HG02759 (cell line): ENCODE results near the gene OTULINL.
A peak's percentile ranks its signal among the peaks of the same experiment; 100 is the strongest.

Experiments
- ATAC-seq: cut with Tn5 transposase; IDR thresholded peaks from one replicate; pipeline ENCODE4 v1.9.1; 2021; ENCODE audit warnings: mild to moderate bottlenecking, moderate library complexity; ENCODE audit not compliant: unreplicated experiment

The OTULINL gene

DNA sequence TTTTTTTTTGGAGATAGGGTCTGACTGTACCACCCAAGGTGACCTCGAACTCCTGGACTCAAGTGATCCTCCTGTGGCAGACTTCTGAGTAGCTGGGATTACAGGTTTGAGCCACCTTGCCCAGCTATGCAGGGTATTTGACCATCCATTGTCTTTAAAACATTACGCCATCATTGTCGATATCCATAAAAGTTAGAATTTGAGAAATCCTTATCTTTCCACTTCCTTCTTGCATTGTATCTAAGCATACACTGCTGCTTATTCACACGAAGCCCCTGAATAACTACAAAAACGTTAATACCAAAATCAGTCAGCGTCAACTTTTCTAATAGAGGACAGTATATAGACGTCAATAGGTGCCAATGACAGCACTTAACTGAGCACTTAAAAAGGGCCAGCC, 5.4 kb upstream of the OTULINL start:
- no peak for ATAC-seq

- no peak for ATAC-seq
Measured at GRCh38 chr5:14577079-14577725, 4.4 kb upstream of the OTULINL start.

GRCh38 chr5:14577971-14578370, 3.6 kb upstream of the OTULINL start:
- ATAC-seq, result no peak

- ATAC-seq, result no peak
Measured at GRCh38 chr5:14579246-14579645, 2.3 kb upstream of the OTULINL start.

DNA sequence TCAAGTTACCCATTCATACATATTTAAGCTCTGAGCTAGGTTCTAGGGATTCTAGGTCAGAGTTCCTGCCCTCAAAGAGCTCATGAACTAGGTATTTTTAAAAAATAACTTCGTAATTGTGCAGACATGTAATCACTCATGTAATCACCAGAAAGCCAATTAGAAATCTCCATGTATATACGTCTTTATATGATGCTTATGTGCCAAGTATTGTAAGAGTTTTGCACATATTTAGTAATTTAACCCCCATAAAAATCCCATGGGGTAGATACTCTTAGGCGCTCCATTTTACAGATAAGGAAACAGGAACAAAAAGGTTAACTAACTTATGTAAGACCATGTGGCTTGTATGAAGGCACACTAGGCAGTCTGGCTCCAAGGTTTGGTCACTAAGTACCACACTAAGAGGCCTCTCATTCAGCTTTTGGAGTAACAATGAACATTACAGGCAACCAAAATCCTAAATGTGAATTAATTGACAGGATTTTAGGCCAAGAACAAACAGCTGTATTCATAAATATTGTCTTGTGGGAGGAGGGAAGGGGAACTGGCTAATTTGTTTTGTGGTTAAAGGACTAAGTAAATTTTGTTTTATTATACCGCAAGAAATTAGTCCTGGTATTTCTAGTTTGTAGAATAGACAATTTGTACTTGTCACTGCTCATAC, 1.7 kb upstream of the OTULINL start:
- no peak for ATAC-seq

- ATAC-seq, result no peak
Measured at GRCh38 chr5:14580398-14581034, 1.1 kb upstream of the OTULINL start.

DNA sequence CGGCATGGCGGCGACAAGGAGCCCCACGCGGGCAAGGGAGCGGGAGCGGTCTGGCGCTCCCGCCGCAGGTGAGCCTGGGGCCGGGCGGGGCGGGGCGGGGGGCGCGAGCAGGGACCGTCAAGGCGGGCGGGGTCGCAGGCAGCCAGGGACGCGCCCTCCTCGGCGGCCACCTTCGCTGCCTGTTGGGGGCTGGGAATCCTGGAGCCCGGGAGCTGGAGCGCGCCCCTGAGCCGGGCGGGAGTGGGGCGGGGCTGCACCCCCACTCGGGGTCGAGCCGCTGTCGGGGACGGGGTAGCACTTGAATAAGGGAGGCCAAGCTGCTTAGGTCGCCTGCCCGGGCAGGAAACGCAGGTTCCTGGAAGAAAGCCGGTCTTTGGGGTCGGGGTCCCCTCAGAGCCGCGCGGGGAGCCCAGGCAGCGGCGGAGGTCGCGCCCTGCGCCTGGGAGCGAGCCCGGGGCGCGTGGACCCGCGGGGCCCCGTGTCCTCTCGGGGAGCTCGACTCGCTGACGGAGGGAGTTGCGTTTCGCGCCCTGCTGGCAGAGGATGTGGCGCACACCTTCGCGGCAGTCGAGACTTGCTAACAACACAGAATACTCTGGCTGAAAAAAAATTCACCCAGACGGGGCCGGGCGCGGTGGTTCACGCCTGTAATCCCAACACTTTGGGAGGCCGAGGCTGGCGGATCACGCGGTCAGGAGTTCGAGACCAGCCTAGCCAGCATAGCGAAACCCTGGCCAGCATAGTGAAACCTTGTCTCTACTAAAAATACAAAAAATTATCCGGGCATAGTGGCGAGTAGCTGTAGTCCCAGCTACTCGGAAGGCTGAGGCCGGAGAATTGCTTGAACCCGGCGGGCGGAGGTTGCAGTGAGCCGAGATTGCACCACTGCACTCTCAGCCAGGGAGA, 552 bp downstream of the OTULINL start:
- ATAC-seq, result peak; percentile 73

GRCh38 chr5:14582797-14583137, 1.2 kb downstream of the OTULINL start:
- no peak for ATAC-seq

- ATAC-seq, result no peak
Measured at GRCh38 chr5:14584848-14585247, 3.3 kb downstream of the OTULINL start.

- ATAC-seq, result no peak
Measured at GRCh38 chr5:14587150-14587549, 5.6 kb downstream of the OTULINL start.

- no peak for ATAC-seq
Measured at GRCh38 chr5:14588145-14588544, 6.6 kb downstream of the OTULINL start.

DNA sequence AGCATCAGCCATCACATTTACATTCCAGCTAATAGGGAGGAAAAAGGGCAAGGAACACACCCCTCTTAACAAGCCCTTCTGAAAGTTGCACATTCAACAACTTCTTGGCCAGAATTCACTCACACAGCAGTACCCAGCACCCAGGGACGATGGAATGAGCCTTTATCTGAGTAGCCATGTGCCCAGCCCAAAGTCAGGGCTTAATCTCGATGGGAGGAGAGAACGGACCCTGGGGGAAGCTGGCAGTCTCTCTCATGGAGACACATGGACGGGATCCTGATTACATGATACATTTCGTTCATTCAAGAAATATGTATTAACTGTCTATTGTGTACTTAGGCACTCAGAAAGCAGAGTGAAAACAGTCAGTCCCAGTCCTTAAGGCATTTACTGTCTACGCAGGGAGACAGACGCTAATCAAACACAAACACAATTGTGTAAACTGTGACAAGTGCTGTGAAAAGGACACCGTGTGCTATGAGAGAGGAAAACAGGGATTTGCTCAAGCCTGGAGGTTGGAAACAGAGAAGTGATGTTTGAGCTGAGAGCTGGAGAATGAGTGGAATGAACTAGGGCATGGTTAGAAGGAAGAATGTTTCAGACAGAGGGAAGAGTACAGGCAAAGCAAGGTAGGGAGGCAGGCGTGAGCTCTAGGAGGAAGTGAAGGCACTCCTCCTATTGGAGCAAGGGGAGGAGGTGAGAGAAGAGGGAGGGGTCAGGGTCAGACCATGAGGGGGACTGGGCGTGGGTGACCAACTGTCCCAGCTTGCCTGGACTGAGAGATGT, 7.4 kb downstream of the OTULINL start:
- ATAC-seq, result no peak

DNA sequence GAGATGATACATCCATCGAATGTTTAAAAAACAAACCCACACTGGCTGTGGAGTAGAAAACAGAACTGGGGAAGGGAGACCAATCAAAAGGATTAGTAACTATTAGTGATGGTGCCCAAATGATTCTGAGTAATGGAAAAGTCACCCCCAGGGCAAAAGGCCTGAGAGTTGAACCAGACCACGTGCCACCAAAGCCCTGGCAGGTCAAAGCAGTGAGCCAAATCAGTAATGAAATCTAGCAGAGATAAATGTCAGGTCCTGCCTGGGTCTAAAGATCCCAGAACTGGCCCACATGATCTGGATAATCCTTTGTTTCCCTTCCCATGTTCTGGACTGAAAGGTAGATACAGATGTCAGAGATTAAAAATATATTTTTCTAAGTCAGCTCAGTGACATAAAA, 9.4 kb downstream of the OTULINL start:
- ATAC-seq, result no peak

DNA sequence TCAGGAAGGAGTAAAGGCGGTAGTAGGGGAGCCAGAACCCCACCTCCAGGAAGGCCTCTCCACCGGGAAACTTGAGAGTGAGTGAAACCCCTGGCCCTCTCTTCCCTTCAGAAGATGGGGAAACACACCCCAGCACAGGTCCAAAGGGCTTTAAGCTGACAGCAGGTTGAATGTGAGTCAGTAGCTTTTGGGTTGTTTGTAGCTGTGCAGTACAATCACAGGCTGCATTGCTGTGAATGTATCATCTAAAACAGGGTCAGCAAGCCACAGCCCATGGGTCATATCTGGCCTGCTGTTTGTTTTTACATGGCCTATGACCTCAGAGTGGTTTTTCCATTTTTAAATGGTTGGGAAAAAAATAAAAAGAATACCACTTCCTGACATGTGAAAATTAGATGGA, 10.0 kb downstream of the OTULINL start:
- ATAC-seq, result no peak

- ATAC-seq, result no peak
Measured at GRCh38 chr5:14593326-14594021, 11.9 kb downstream of the OTULINL start.

GRCh38 chr5:14594378-14595074, 12.9 kb downstream of the OTULINL start:
- no peak for ATAC-seq

DNA sequence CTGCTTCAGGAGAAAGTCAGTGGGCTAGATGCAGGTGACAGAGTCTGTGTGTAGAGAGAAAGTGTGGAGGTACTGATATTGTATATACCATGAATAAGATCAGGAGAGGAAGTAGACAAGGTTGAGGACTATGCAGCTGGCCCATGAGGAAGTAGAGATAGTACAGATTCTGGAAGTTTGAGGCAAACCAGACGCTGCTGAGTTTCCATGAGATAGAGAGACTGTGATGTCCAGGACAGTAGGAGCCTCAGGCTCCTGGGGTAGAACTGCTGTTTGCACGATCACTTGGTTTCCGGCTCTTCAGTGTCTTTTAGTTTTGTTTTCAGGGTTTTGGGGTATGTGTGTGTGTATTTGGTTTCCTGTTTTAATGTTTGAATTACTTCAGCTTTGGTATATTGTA, 13.6 kb downstream of the OTULINL start:
- ATAC-seq, result peak; percentile 75

GRCh38 chr5:14595891-14596290, 14.3 kb downstream of the OTULINL start:
- no peak for ATAC-seq

DNA sequence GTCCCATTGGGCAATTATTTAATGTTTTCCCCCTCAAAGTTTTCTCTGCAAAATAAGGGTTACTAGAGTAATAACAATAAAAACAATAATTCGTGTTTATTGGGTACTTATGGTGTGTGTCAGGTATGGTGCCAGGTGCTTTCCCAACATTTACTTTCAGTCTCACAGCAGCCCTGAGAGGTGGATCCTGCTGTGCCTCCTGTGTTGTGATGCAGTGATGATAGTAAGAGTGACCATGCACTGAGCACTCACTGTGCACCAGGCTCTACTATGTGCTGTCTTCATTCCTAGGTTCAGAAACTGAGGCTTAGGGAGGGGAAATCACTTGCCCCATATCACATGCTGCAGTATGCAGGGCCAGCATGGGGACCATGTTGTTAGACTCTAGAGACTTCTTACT, 15.5 kb downstream of the OTULINL start:
- no peak for ATAC-seq
